Peyer's patch (tissue), 4 donors: ENCODE measurements around the gene MGMT. TPM values are rescaled to one million over a fixed set of nuclear protein-coding genes. Genes with fewer than 3 reads are reported as not detected.
A peak's percentile ranks its signal among the peaks of the same experiment; 100 is the strongest.

Experiments
- DNase-seq, 3 donors: peaks; one replicate each; pipeline ENCODE4 v3.0.0-alpha.2; 2017 to 2019
- H3K27ac ChIP-seq, 4 donors: fragments of 200-600 bp; sonication (generic); one replicate each; pipeline ENCODE4 v1.5.1; 2016 to 2019
- H3K27me3 ChIP-seq, 2 donors: fragments of 200-600 bp; sonication (generic); one replicate each; pipeline ENCODE4 v1.5.1; 2019
- H3K36me3 ChIP-seq, 3 donors: fragments of 200-600 bp; sonication (generic); one replicate each; pipeline ENCODE4 v1.5.1; 2016 to 2019
- H3K4me1 ChIP-seq, 4 donors: fragments of 200-600 bp; sonication (generic); one replicate each; pipeline ENCODE4 v1.5.1; 2016 to 2019
- H3K4me3 ChIP-seq, 4 donors: fragments of 200-600 bp; sonication (generic); 1 replicate in 3 of 4; 2 replicates in 1 of 4; pipeline ENCODE4 v1.5.1; 2016 to 2019; ENCODE audit warnings: mild to moderate bottlenecking in 1 of 4
- H3K9me3 ChIP-seq, 4 donors: fragments of 200-600 bp; sonication (generic); one replicate each; pipeline ENCODE4 v1.5.1; 2016 to 2019; ENCODE audit warnings: mild to moderate bottlenecking in 1 of 4
- CTCF ChIP-seq, 6 experiments: fragments of 450-650 bp in 4 of 6; fragments of 200-600 bp in 2 of 6; sonication (generic) in 1 of 6; IDR thresholded peaks; one replicate each; pipeline ENCODE4 v1.5.1; 2017 to 2019; ENCODE audit warnings: antibody characterized with exemption in 6 of 6, mild to moderate bottlenecking in 3 of 6, moderate library complexity in 1 of 6
- POLR2A ChIP-seq, 2 donors: fragments of 450-650 bp; IDR thresholded peaks; one replicate each; pipeline ENCODE4 v1.5.1; 2017; ENCODE audit warnings: antibody characterized with exemption in 2 of 2, mild to moderate bottlenecking in 2 of 2, moderate library complexity in 2 of 2
- total RNA-seq, 4 donors: library from RNA; depleted of rRNA; stranded (reverse); fragments of >200 nt; gene quantifications; one replicate each; pipeline ENCODE4 v1.1.0, GENCODE V29; 2016

MGMT gene
- total RNA-seq, 4 donors from 2014 or later, result 24.5 to 43.7 (median 35.3) TPM

DNA sequence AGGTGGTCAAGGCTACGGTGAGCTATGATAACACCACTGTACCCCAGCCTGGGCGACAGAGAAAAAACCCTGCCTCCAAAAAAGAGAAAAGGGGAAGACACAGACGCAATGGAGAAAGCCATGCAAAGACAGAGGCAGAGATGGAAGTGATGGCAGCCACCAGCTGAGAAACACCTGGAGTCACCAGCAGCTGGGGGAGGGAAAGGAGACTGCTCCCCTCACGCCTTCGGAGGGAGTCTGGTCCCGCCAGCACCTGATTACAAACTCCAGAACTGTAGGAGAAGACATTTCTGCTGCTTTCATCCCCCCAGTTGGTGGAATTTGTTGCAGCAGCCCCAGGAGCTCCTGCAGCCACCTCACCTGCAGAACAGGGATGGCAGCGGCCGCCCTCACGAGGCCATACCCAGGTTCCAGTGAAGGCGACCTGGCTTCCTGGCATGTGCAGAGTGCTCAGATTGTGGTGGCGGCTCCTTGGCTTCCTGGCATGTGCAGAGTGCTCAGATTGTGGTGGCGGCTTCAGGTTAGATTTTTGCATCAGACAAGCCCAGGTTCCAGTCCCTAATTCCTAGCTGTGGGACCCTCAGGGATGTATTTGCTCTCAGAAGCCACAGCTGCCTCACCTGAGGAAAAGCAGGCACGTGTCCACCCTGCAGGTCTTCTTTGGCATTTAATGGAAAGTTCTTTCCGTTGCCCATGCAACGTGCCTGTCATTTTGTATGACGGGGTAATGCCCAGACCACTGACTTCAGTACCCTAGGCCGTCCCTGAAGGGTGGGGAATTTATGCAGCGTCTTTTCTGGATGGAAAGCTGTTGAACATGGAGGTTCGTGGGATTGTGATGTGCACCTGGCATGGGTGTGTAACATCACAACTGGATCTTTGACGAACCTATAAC, 314.1 kb downstream of the MGMT start:
- no peaks in the 10 kb centered on the region for H3K27me3 ChIP-seq
- no peaks in the 10 kb centered on the region for H3K9me3 ChIP-seq
- no peaks in the 10 kb centered on the region for H3K36me3 ChIP-seq
- TF ChIP-seq CTCF (IDR thresholded peaks at IDR 0.05) (no peak), POLR2A (IDR thresholded peaks at IDR 0.05) (no peak)
- DNase-seq, result peak in 1 of 3 donors; percentile 8
- H3K4me1 ChIP-seq, result no peaks in the 10 kb centered on the region
- H3K27ac ChIP-seq, result no peak overlapping the region
- H3K4me3 ChIP-seq, result no peak overlapping the region

GRCh38 chr10:129784291-129784690, 317.2 kb downstream of the MGMT start:
- DNase-seq, result no peak

GRCh38 chr10:129784891-129785290, 317.9 kb downstream of the MGMT start:
- H3K36me3 ChIP-seq, result no peaks in the 10 kb centered on the region
- H3K4me1 ChIP-seq, result no peaks in the 10 kb centered on the region
- peaks cover 0 to 5% (median 0%) of the 10 kb centered on the region in 4 donors for H3K9me3 ChIP-seq
- peak in 1 of 3 donors; percentile 23 for DNase-seq
- H3K4me3 ChIP-seq, result no peak overlapping the region
- H3K27ac ChIP-seq, result no peak overlapping the region
- no peaks in the 10 kb centered on the region for H3K27me3 ChIP-seq
- TF ChIP-seq POLR2A (IDR thresholded peaks at IDR 0.05) (no peak), CTCF (IDR thresholded peaks at IDR 0.05) (no peak)

More at GRCh38 chr10:129784291-129784690, 317.2 kb downstream of the MGMT start:
- H3K9me3 ChIP-seq, result peaks cover 0 to 5% (median 0%) of the 10 kb centered on the region in 4 donors
- no peak for TF ChIP-seq CTCF (IDR thresholded peaks at IDR 0.05)
- no peak for TF ChIP-seq POLR2A (IDR thresholded peaks at IDR 0.05)
- no peaks in the 10 kb centered on the region for H3K27me3 ChIP-seq
- no peaks in the 10 kb centered on the region for H3K36me3 ChIP-seq
- H3K27ac ChIP-seq, result no peak overlapping the region
- H3K4me1 ChIP-seq, result no peaks in the 10 kb centered on the region
- H3K4me3 ChIP-seq, result no peak overlapping the region

DNA sequence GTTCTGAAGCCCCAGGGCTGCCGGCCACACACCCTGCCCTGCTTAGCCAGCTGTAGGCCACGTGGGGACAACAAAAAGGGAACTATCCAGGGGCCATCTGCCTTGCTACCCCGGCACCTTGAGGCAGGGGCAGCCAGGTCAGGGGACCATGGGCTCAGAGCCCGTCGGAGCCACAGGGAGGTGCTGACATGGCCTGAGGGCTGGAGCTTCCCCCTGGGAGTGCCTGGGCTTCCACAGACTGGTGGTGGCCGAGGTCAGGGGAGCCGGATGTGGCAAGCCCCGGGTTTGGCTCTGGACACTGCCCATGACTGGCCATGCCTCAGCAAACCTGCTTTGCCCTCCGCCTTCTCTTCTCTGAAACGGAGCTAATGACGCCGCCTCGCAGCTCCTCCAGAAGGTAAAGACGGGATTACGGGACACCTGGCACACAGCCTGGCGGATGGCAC, 318.5 kb downstream of the MGMT start:
- Histone ChIP-seq H3K27me3 (no peaks in the 10 kb centered on the region), H3K9me3 (peaks cover 0 to 5% (median 0%) of the 10 kb centered on the region in 4 donors), H3K36me3 (no peaks in the 10 kb centered on the region), H3K4me3 (no peak overlapping the region), H3K4me1 (no peaks in the 10 kb centered on the region), H3K27ac (no peak overlapping the region)
- DNase-seq, result peak in 1 of 3 donors; percentile 38
- TF ChIP-seq CTCF (IDR thresholded peaks at IDR 0.05) (no peak), POLR2A (IDR thresholded peaks at IDR 0.05) (no peak)

DNA sequence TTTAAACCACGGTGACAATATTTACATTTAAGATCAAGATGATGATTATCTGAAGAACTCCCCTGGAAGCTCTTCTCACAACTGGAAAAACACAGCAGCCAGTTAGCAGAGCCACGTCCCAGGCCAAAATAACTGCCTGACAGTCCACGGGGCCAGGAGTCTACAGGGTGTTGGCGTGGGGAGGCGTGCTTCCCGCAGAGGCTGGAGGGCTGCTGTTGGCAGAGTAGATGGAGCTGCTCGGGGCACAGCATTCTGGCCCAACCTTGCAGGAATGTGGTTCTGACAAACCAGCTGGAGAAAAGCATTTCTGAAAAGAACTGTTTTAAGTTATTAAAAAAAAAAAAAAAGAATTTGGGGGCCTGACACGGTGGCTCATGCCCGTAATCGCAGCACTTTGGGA, 319.2 kb downstream of the MGMT start:
- Histone ChIP-seq H3K36me3 (no peaks in the 10 kb centered on the region), H3K27me3 (no peaks in the 10 kb centered on the region), H3K9me3 (peaks cover 0 to 5% (median 0%) of the 10 kb centered on the region in 4 donors), H3K27ac (no peak overlapping the region), H3K4me1 (no peaks in the 10 kb centered on the region), H3K4me3 (no peak overlapping the region)
- peak in 1 of 3 donors; percentile 15 for DNase-seq
- TF ChIP-seq POLR2A (IDR thresholded peaks at IDR 0.05) (no peak), CTCF (IDR thresholded peaks at IDR 0.05) (no peak)
